GM18517 (cell line): ENCODE results near the gene OR51V1.
"Not testable (repeated sequence)": the region's sequence is repeated elsewhere in the genome, so short reads cannot be mapped to it uniquely, and the experiment has no call there.

ENCODE experiments used
- ATAC-seq: cut with Tn5 transposase; IDR thresholded peaks from one replicate; pipeline ENCODE4 v1.9.1; 2021; ENCODE audit warnings: mild to moderate bottlenecking, moderate library complexity; ENCODE audit not compliant: unreplicated experiment

Gene OR51V1, protein sequence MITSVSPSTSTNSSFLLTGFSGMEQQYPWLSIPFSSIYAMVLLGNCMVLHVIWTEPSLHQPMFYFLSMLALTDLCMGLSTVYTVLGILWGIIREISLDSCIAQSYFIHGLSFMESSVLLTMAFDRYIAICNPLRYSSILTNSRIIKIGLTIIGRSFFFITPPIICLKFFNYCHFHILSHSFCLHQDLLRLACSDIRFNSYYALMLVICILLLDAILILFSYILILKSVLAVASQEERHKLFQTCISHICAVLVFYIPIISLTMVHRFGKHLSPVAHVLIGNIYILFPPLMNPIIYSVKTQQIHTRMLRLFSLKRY

DNA sequence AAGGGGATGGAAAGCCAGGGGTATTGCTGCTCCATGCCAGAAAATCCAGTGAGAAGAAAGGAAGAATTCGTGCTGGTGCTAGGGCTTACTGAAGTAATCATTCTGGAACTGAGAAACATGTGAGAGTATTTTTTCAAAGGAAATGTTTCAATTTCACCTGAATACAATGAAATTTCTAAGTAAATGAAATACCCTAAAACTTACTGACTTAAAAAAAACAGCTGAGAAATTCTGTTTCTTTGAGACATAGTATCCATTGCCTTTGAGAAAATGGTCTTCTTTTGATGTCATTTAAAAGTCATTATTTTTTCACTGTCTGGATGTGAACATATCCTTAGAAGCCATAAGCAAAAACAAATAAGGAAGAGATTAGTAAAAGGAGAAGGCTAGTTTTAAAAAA is at the start of gene OR51V1:
TSS of gene OR51V1 (minus strand) at position 101 of the 400 bp plus-strand sequence. CDS start at position 101, 0 bp downstream.
- ATAC-seq, result no peak

DNA sequence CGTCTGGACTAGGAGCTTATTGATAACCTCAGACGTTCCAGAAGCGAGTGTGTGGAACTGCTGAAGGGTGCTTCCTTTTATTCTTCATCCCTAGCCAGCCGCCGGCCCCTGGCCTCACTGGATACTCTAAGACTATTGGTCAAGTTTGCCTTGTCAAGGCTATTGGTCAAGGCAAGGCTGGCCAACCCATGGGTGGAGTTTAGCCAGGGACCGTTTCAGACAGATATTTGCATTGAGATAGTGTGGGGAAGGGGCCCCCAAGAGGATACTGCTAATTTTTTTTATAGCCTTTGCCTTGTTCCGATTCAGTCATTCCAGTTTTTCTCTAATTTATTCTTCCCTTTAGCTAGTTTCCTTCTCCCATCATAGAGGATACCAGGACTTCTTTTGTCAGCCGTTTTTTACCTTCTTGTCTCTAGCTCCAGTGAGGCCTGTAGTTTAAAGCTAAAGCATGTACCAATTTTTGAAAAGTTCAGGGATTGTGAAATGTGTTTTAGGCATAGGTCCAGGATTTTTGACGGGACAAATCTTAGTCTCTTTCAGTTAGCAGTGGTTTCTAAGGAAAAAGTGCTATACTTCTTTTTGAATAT is 49.4 kb upstream of the OR51V1 start, which contains the start of gene HBG1:
TSS of gene HBG1 (minus strand) at position 51 of the 590 bp plus-strand sequence. CDS start 53 bp downstream, outside the sequence.
- ATAC-seq, result not testable (repeated sequence)

DNA sequence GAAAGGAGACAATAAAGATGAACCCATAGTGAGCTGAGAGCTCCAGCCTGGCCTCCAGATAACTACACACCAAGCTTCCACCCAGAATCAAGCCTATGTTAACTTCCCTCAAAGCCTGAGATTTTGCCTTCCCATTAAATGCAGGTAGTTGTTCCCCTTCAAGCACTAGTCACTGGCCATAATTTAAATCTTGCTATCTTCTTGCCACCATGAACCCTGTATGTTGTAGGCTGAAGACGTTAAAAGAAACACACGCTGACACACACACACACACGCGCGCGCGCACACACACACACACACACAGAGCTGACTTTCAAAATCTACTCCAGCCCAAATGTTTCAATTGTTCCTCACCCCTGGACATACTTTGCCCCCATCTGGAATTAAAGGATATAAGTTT is 48.0 kb upstream of the OR51V1 start:
- ATAC-seq, result not testable (repeated sequence)

DNA sequence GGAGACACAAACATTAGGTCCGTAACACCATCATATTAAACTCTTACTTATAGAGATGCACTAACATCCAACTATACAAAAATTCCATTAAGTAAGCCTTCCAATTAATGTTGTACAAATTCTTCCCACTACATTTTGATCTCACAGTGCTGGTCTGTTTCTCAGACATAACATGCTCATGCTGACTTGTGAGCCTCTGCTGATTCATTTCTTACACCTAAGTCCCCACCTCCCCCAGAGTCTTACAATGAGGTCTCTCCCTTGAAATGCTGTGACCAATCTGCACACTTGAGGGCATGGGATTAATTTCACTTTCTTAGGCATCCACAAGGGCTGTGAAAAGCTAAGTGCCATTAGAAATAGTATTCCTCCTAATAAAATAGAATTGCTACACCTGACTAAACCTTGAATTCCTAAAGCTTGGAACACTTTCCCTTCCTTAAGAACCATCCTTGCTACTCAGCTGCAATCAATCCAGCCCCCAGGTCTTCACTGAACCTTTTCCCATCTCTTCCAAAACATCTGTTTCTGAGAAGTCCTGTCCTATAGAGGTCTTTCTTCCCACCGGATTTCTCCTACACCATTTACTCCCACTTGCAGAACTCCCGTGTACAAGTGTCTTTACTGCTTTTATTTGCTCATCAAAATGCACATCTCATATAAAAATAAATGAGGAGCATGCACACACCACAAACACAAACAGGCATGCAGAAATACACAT is 47.1 kb upstream of the OR51V1 start:
- no peak for ATAC-seq

DNA sequence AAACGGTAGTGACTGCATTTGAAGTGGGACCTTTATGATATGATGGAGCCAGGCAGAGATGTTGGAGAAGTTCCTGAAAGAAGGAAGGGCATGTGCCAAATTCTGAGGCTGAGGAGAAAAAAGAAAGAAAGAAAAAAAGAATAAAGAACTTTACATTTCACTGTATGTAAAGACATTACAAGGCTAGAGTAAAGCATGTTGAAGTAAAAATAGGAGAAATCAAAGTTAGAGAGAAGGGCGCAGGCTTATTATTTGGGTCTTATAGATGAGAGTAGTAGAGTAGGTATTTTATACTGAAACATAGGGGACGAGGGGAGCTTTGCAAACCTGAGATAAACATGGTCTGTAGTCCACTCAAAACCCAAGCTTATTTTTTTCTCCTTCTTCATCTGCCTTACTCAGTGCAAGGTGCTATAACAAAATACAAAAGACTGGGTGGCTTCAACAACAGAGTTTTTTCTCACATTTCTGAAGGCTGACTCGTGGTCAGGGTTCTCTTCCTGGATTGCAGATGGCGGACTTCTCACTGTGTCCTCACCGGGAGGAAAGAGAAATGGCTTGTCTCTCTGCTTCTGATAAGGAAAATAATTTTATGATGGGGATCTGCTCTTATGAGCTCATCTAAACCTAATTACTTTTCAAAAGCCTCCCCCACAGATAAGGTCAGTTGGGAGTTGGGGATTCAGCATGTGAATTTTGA is 46.4 kb upstream of the OR51V1 start:
- no peak for ATAC-seq

DNA sequence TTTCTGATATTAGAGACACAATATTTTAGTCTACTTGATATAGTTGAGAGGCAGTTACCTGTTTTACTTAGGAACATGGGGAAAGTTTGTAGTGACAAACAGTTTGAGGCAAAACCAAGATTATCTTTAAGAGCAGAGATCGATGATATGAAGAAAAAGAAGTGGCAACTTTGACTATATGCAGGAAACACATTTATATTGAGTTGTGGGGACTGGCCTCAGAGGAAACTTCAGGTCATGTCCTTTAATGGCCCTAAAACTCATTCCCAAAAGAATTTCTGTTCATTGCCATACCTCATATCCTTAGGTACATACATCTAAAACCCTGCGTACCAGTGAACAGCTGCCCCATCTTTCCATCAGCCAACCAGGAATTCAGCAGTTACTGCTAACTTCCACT is 44.7 kb upstream of the OR51V1 start:
- no peak for ATAC-seq

DNA sequence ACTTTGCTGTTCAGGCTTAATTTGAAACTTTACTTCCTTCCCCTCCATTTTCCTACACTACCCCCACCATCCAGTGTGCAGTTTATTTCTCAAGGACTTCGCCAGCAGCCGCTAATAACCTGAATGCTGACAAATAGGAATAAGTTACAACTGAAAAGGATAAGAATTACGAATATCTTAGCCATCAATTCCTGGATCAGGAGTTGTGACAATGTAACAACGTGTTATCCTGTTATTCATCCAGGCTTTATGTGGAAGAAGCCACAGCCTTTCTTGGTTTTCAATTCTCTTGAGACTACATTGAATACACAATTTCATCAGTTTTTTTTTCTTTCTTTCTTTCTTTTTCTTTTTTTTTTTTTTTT is 43.3 kb upstream of the OR51V1 start:
- no peak for ATAC-seq

DNA sequence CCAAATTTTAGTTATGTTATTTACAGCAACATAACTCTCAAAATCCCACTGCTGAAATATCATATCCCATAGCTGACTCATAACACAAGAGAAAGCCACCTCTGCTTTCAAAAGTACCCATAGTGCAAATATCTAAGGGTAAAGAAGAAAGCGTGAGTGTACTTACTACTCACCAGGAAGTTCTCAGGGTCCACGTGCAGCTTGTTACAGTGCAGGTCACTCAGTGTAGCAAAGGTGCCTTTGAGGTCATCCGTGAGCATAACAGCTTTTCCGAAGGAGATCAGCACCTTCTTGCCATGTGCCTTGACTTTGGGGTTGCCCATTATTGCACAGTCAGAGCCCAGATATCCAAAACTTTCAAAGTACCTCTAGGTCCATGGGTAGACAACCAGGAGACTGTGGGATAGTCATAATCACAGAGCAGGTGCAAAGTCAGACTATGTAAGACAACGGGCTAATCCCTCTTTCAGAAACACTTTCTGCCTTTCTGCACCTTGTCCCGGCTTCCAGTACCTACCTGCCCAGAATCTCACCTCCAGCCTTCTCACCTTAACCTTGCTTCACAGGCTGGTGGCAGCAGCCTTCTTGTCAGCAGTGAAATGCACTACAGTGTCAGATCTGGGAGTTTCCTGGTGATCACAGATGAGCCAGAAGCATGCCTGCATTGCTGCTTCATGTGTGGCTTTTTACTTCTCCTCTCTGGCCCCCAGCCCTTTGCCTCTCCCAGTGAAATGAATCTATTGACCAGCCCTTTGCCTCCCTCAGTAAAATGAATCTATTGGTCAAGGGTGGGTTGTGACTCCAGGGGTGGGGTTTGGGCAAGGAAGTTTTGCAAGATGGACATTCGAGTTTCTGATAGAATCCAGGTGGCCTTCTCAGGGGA is 42.7 kb upstream of the OR51V1 start:
- no peak for ATAC-seq

DNA sequence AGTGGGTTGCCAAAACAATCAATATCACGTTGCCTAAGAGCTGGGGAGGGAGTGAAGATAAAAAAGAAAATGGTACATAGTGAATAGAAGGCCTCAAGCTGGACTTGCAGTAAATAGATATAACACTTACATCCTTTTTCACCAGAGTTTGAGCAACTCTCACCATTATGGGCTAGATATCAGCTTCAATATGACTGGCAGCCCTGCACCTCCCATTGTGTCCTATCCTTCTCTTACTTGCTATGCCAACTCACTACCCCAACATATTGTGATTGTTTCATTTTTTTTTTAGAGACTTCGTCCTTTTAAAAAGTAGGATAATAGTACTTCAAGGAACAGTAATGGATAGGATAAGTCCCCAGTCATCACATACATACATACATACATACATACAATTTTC is 41.7 kb upstream of the OR51V1 start:
- ATAC-seq, result no peak

DNA sequence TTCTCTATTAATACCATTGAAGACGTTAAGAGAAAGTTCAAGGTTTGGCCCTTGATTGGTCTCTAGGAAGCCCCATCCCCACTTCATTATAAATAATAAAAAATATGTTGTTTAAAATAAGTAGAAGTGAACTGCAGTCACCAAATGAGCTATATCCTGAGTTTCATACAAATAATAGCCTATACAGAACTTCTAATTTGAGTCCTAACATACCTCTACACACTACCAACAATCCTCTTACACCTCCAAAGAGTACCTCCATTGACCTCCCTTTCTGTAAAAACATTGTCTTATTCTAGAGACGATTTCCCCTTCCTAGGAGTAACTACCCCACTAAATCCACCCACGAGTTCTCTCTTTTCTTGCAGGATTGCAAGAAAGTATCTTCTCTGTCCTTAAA is 41.0 kb upstream of the OR51V1 start:
- no peak for ATAC-seq

DNA sequence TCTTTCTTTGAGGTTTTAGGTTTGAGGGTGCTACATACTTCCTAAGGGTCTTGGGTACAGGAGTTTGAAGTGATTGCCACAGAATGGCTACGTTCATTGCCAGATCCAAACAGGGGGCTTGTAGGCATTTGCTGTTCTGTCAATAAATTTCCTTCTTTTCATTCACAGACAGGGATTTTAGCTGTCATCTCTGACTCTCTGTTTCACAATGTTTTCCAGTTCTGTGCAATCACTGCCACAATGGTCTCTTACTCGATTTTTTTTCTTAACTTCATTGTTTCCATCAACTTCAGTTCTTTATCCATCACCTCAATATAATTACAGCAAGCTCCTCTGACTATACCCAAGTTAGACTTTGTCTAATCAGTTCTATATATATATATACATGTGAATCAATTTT is 40.0 kb upstream of the OR51V1 start:
- ATAC-seq, result no peak

DNA sequence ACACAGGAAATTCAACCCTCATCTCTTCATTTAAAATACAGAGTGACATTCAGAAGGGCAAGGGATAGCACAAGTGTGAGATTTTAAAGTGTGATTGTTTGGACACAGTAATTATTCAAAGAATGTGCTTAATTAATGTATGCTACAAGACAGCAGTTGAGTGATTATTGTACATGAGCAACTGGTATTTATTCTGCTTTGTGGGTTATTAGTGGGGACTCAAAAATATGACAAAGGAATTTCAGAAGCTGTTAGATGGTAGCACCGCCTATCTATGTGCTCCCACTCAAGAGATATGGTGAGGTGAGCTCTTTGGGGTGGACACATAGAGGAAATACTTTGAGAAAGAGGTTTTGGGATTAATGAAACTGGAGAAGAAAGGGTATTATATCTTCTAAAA is 39.6 kb upstream of the OR51V1 start:
- ATAC-seq, result no peak

DNA sequence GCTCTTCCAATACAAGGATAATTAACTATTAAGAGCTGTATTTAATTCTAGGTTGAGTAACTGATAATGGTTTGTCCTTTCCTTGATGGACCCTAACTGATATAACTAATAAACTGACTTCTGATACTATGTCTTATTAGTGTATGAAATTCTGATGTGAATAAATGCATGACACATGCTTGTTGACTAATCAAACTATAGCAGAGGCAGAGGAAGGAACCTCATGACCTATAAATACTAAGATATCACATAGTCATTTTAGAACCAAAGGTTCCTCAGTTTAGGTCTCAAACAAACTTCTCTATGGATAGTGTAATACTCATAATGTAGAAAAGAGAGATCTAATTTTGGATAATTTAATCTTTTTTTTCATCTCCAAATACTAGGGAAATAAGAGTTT is 38.6 kb upstream of the OR51V1 start:
- ATAC-seq, result no peak

DNA sequence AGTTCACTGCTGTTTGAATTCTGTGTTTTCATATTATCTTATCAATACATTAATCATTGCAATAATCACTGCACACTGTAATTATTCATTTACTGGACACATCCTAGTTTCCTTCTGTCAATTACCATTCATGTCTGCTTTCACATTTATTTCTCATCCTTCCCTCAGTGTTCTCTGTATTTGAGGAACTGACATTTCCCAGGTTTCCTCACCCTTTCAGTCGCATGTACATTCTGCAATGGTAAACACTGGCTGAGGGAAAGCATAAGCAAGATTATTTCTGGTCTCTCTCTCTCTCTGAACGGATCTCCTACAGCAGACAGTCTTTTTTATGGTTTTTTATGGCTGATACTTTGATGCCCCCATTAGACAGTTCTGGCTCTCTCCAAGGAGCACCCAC is 38.0 kb upstream of the OR51V1 start:
- ATAC-seq, result no peak

DNA sequence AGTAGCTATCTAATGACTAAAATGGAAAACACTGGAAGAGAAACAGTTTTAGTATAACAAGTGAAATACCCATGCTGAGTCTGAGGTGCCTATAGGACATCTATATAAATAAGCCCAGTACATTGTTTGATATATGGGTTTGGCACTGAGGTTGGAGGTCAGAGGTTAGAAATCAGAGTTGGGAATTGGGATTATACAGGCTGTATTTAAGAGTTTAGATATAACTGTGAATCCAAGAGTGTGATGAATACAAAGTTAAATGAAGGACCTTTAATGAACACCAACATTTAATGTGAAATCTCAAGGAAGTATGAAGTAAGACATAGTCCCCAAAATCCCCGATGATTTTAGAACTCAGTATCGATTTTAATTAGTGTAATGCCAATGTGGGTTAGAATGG is 36.9 kb upstream of the OR51V1 start:
- ATAC-seq, result no peak

DNA sequence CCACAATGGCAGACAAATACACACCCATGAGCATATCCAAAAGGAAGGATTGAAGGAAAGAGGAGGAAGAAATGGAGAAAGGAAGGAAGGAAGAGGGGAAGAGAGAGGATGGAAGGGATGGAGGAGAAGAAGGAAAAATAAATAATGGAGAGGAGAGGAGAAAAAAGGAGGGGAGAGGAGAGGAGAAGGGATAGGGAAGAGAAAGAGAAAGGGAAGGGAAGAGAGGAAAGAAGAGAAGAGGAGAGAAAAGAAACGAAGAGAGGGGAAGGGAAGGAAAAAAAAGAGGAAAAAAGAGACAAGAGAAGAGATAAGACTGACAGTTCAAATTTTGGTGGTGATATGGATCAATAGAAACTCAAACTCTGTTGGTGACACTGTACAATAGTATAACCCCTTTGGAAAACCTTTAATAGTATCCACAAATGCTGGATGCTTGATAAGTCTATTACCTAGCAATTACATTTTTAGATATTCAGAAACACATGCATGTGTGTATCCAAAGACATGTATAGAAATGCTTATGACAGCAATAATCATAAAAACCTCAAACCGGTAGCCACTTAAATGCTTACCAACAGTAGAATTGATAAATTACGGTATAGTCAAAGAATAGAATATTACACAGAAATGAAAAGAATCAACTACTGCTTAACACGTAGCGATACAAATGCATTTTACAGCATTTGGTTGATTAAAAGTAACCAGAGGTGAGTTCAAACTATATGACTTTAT is 35.0 kb upstream of the OR51V1 start:
- ATAC-seq, result no peak

DNA sequence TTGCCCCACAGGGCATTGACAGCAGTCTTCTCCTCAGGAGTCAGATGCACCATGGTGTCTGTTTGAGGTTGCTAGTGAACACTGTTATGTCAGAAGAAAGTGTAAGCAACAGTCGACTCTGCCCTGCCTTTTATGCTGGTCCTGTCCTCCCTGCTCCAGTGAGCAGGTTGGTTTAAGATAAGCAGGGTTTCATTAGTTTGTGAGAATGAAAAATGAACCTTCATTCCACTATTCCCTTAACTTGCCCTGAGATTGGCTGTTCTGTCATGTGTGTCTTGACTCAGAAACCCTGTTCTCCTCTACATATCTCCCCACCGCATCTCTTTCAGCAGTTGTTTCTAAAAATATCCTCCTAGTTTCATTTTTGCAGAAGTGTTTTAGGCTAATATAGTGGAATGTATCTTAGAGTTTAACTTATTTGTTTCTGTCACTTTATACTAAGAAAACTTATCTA is 33.9 kb upstream of the OR51V1 start, which contains the start of gene HBD:
TSS of gene HBD (minus strand) at position 103 of the 454 bp plus-strand sequence. CDS start at position 53, 50 bp downstream.
- no peak for ATAC-seq

DNA sequence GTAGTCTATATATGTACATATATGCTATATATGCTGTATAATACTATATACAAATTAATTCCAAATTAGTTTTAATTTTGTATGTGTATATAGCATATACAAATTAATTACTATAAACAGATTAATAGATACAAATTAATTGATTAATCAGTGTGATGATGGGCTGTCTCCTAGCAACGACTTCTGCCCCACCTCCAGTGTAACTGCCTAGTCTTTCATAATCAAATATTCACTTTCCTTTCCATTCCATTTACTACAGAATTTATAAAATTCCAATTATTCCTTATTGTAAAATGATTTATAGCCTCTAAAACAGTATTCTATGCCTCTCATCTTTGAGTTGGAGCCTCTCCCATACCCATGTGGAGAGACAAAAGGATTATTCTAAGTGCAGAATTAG is 32.8 kb upstream of the OR51V1 start:
- no peak for ATAC-seq

DNA sequence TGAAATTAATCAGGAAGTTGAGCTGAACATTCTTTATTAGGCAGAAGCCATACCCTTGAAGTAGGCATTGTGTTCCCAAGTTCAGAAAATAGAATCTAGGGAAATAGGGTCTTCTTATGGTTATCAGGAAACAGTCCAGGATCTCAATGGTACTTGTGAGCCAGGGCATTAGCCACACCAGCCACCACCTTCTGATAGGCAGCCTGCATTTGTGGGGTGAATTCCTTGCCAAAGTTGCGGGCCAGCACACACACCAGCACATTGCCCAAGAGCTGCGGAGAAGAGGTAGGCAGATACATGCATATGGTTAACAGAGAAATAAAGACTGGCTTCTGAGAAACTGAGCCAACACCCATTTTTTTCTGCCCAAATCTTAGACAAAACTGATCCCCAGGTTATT is 32.3 kb upstream of the OR51V1 start:
- ATAC-seq, result no peak

DNA sequence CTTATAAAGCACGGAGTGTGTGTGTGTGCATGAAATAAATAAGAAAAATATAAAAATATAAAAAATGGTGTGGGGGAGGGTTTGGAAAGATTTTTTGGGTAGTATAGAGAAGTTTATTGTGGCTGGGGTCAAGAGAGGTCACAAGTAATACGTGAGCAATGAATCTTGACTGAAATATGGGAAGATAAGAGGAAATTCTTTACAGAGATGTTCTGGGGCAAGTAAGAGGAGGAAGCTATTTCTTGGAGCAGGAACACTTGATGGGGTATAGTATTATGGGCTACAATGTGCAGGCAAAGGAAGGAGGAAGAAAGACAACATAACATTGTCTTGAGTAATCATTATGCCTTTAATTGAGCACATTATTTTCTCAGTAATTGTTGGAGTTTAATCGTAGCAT is 31.7 kb upstream of the OR51V1 start:
- no peak for ATAC-seq
